Adrenal gland (tissue), 5 donors: Measurements from ENCODE around the gene MAP7.

Experiments
- CTCF ChIP-seq, 6 experiments: fragments of 450-650 bp in 4 of 6; fragments of 200-600 bp in 2 of 6; sonication (generic) in 1 of 6; IDR thresholded peaks; 1 replicate in 5 of 6; 2 replicates in 1 of 6; pipeline versions ENCODE4 v1.5.1 to v1.8.0; 2016 to 2021; ENCODE audit warnings: antibody characterized with exemption in 6 of 6, mild to moderate bottlenecking in 2 of 6, moderate library complexity in 1 of 6
- POLR2A ChIP-seq, 2 donors: fragments of 450-650 bp; IDR thresholded peaks; one replicate each; pipeline ENCODE4 v1.6.1; 2017; ENCODE audit warnings: antibody characterized with exemption in 2 of 2, mild to moderate bottlenecking in 2 of 2, moderate library complexity in 1 of 2
- donor health status: DM: no; HTN: no; CAD: no.

- TF ChIP-seq CTCF (IDR thresholded peaks at IDR 0.05), result no peak
- no peak for TF ChIP-seq POLR2A (IDR thresholded peaks at IDR 0.05)
Measured at GRCh38 chr6:136440203-136440602, 110.0 kb downstream of the MAP7 start.
